GM10847 (cell line): ENCODE results near the gene DSPP.

Source experiments
- POLR2A ChIP-seq: IDR thresholded peaks from 2 replicates; pipeline ENCODE4 v1.6.1; 2011; ENCODE audit not compliant: insufficient read length; ENCODE audit errors: extremely low read depth

Gene DSPP

DNA sequence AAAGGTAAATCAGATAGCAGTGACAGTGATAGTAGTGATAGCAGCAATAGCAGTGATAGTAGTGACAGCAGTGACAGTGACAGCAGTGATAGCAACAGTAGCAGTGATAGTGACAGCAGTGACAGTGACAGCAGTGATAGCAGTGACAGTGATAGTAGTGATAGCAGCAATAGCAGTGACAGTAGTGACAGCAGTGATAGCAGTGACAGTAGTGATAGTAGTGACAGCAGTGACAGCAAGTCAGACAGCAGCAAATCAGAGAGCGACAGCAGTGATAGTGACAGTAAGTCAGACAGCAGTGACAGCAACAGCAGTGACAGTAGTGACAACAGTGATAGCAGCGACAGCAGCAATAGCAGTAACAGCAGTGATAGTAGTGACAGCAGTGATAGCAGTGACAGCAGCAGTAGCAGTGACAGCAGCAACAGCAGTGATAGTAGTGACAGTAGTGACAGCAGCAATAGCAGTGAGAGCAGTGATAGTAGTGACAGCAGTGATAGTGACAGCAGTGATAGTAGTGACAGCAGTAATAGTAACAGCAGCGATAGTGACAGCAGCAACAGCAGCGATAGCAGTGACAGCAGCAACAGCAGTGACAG lies 6.1 kb downstream of the DSPP start:
- TF ChIP-seq POLR2A, result no peak

DNA sequence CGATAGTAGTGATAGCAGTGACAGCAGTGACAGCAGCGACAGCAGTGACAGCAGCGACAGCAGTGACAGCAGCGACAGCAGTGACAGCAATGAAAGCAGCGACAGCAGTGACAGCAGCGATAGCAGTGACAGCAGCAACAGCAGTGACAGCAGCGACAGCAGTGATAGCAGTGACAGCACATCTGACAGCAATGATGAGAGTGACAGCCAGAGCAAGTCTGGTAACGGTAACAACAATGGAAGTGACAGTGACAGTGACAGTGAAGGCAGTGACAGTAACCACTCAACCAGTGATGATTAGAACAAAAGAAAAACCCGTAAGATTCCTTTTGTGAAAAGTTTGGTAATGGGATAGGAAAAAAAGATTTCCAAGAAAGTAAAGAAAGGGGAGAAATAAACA lies 7.9 kb downstream of the DSPP start:
- no peak for TF ChIP-seq POLR2A

DNA sequence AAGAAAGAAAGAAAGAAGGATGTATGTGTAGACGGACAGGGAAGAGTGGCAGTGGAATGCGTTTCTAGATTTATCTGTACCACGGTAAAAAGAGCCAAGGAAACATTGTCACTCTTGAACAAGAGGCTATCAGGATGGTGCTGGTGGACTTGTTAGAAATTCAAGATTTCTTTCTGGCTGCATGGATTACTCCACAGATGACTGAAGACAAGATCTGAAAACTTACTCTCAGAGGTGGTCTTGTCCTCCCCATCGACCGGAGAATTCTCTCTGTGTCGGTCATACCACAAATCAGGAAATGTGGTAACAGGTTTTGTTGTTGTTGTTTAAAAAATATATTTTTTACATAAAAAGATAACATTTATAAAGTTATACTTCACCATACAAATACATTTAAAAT lies 11.8 kb downstream of the DSPP start:
- TF ChIP-seq POLR2A, result no peak

DNA sequence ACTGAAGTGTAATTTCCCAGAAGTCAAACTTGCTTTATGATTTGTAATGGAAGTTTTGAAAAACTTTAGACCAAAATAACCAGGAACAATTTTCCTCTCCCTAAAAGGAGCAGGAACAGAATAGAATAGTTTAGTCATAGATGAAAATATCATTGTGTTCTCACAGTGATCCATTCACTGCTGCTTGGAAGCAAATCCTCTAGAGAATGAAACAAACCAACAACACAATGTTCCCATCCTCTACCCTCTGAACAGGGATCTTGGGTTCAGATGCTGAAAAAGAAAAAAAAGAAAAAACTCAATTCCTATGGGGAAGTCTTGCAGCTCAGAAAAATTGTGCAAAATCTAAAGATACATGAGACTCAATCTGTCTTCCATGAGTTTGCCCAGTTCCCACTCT lies 12.2 kb downstream of the DSPP start:
- no peak for TF ChIP-seq POLR2A

DNA sequence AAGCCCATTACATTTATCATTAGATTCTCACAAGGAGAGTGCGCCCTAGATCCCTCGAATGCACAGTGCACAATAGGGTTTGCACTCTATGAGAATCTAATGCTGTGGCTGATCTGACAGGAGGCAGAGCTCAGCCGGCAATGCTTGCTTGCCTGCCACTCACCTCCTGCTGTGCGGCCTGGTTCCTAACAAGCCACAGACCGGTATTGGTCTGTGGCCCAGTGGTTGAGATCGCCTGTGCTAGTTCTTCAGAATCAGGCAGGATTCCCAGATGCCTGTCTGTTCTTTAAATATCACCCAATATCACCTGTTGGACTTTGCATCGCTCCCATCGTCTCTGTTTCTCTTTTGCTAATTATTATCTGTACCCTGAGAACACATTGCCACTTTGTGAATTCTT lies 14.0 kb downstream of the DSPP start:
- no peak for TF ChIP-seq POLR2A

DNA sequence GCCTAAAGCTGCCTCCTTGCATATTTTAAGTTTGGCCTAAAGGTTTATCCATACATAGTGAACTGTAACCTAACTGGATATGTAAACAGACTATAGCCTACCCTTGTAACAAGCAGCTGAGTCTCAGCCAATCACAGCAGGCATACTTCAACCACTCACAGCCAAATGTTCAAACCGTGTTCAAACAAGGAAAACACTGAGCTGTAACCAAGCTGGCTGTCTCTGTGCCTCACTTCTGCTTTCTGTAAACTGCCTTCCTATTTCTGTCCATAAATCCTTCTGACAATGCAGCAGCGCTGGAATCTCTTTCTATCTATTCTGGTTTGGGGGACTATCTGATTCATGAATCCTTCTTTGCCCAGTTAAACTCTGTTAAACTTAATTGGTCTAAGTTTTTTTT lies 16.4 kb downstream of the DSPP start:
- no peak for TF ChIP-seq POLR2A

DNA sequence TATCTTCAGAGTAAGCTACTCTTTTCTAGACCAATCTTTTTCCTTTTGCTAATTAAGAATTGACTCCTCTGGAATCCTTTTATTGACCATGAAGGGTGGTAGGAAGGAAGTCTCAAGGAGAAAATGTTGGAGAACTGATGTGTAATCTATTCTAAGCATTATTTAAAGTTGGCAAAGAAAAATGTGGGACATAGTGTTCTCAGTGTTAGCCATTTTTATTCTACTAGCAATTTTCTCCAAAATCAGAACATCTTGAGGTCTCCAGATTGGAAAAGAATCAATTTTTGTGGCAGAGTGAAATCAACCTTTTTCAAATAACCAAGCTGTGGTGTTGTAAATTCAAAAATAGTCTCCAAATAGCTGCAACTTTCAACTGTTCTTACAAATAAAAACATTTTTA lies 23.3 kb downstream of the DSPP start:
- TF ChIP-seq POLR2A, result no peak

DNA sequence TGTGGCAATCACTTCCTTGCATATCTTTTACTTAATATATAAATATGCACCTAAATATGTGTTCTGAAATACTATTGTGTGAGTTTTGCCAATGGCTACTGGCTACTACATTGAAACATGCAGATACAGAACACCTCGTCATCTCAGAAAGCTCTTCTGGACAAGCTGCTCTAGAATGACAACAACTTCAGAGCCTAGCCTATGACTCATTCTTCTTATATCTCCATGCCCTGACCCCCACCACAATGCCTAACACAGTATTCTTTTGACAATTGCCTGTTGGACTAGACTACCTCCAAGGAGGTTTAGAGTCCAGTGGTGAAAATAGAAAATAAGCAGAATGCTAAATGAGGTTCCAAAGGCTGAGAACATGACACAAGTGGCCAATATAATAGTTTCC lies 24.1 kb downstream of the DSPP start:
- no peak for TF ChIP-seq POLR2A

DNA sequence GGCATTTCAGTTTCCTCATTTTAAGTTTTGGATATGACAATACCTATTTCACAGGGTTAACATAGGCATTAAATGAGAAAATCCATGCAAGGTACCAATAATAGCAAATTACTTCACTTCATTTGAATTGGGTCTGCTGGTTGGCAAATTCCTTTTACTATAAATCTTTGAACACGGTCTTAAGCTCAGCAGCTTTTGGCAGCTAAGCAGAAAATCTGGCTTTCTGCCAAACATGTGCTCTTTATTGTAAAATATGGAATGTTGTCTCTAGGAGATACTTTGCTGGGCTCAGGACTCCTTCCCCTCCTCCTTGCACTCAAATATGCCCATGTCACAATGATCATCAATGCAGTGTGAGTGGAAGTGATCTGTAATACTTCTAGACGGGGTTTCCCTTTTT lies 24.9 kb downstream of the DSPP start:
- TF ChIP-seq POLR2A, result no peak

DNA sequence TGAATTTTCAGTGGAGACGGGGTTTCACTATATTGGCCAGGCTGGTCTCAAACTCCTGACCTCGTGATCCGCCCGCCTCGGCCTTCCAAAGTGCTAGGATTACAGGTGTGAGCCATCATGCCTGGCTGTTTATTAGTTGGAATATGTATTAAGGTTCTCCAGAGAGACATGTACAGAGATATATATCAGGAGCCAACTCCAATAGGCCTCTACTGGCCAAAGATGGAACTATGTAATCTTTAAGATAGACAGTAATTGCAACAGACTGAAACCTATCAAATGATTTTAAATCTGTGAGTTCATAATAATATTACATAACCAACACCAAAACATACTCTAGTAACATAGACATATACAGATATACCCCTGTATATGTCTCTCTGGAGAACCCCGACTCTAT lies 36.0 kb downstream of the DSPP start:
- TF ChIP-seq POLR2A, result no peak

DNA sequence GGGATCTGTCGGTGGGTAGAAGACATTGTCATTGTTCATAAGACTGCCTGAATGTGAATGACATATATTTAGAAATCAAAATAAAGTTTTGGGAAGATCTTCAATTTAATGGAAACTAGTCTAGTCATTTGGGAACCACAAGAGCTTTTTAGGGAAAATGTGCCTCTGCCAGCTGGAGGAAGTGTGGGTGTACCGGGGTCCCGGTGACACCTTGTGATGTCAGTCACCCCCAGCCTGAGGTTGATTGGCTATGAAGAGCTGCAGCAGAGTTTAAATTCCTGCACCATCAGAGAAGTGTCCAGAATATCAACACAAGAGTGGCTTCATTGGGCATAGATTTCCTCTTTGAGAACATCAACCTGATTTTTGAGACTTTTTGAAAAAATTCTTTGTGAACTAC lies 41.7 kb downstream of the DSPP start, which contains the start of gene DMP1:
Gene DMP1, plus strand, starts transcription at position 301 of the 400 bp plus-strand sequence. CDS start 6,213 bp downstream, outside the sequence.
- TF ChIP-seq POLR2A, result no peak

DNA sequence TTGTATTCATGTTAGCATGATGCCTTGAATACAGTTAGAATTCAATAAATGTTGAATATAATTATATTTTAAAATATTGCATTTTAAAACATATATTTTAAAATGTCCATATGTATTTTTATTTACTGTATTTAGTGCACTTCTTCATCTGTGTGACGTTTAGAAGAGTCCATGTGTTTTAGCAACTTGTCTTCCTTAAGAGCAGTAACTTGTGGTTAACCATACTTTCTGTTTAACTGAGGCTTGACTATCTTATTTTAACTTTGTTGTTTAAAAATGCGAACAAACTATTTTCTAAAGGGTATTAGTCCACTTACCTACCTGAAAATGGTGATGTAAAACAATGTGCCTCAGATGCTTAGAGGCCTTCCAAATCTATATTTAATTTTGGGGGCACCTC lies 42.6 kb downstream of the DSPP start:
- no peak for TF ChIP-seq POLR2A

DNA sequence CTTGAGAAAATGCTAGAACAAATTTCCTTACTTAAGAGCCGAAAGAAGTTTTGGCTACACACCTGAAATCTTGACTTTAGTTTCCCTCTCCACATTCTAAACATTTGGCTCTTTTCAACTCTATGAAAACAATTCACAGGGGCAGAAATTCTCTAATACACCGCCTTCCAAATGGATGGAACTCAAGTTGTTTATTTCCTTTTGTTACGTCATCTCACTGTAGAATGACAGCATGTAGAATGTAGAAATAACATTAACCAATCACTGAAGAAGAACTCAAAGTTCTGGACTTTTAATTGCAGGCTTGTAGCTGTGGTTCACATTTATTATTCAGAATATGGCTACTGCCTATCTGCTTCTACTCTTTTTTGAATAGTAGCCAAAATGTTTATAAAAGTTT lies 43.6 kb downstream of the DSPP start:
- no peak for TF ChIP-seq POLR2A

DNA sequence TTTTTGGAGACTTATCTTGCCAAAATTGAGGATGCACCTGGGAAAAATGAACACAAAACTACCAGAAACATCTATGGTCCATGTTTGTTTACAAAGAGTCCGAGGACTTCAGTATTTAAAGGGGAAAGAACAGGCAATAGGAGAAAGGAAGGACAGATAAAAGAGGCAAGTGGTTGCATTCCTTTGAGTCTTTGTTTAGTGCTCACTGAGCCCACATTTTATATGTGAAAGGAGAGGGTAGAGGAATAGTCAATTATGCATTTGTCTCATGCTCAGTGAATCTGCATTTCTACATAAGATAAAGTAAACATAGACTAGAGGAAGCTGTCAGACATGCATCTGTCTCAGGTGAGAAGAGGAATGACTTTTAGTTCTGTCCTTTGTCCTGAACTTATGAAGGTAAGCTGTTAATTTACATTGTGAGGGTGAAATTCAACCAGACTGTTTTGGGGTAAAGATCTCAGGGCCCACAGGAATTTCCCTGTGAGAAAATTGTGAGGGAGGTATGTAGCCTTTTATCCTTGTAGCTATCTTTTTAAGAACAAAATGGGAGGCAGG lies 46.2 kb downstream of the DSPP start:
- no peak for TF ChIP-seq POLR2A

DNA sequence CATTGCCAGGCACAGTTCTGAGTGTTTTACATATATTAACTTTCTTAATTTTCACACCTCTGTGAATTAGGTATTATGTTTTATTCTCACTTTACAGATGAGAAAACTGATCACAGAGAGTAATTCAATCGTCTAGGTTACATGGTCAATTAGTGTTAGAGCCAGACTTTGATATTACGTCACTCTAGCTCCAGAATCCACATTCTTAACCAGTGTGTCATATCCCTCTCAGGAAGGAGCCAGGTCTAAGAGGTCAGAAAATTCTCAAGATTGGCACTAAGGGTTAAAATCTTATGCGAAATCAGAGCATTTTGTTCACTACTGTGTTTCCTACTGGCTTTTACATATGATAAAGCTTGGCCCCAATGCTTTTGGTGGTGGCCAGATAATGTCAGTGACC lies 49.2 kb downstream of the DSPP start:
- no peak for TF ChIP-seq POLR2A

DNA sequence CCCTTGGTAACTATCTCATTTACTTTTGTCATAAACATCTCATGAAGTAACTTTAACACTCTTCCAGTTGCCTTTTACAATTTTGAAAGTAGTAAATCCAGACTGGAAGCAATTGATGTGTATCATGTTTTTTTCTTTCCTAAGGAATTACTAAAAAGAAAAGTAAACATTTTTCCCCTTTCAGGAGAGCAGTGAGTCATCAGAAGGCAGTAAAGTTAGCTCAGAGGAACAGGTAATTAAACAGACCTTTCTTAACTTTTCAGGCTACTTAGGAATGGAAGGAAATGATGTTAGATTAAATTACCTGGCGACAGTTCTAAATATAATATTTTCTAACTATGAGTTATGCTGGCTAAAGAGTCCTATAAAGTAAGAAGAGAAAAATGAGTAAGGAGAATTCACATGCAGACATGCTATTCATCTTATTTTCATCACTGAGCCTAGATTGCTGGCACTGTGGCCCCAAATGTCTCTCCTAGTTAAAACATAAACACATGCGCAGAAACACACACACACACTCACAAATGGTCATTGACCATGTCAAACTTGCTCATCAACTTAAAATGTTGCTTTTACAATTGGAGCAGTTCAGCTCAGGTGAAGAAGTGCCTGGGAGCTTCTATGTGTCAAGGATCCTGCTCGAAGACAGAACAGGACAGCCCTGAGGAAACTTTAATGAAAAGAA lies 51.1 kb downstream of the DSPP start:
- TF ChIP-seq POLR2A, result no peak

DNA sequence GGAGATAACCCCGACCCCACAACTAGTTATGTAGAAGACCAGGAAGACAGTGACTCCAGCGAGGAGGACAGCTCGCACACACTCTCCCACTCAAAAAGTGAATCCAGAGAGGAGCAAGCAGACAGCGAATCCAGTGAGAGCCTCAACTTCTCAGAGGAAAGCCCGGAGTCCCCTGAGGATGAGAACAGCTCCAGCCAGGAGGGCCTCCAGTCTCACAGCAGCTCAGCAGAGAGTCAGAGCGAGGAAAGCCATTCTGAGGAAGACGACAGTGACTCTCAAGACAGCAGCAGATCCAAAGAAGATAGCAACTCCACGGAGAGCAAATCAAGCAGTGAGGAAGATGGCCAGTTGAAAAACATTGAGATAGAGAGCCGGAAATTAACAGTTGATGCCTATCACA lies 54.5 kb downstream of the DSPP start:
- TF ChIP-seq POLR2A, result no peak
